HG02759 (cell line): Measurements from ENCODE around the gene PRKG1.
"Not testable (repeated sequence)": the region's sequence is repeated elsewhere in the genome, so short reads cannot be mapped to it uniquely, and the experiment has no call there.

Experiments used
- ATAC-seq: cut with Tn5 transposase; IDR thresholded peaks from one replicate; pipeline ENCODE4 v1.9.1; 2021; ENCODE audit warnings: mild to moderate bottlenecking, moderate library complexity; ENCODE audit not compliant: unreplicated experiment

Gene PRKG1

DNA sequence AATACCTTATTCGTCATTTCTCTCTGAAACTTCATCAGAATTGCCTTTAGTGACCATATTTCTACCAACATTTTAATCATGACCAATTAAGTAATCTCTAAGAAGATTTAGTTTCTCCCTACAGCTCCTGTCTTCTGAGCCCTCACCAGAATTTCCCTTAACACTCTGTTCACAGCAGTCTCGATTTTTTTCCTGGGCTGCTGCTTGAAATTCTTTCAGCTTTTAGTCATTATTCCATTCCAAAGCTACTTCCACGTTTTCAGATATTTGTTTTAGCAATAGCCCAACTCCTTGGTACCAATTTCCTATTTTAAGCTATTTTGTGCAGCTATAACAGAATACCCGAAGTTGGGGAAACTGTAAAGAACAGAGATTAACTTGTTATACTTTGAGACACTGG, 1047.4 kb downstream of the PRKG1 start:
- no peak for ATAC-seq

DNA sequence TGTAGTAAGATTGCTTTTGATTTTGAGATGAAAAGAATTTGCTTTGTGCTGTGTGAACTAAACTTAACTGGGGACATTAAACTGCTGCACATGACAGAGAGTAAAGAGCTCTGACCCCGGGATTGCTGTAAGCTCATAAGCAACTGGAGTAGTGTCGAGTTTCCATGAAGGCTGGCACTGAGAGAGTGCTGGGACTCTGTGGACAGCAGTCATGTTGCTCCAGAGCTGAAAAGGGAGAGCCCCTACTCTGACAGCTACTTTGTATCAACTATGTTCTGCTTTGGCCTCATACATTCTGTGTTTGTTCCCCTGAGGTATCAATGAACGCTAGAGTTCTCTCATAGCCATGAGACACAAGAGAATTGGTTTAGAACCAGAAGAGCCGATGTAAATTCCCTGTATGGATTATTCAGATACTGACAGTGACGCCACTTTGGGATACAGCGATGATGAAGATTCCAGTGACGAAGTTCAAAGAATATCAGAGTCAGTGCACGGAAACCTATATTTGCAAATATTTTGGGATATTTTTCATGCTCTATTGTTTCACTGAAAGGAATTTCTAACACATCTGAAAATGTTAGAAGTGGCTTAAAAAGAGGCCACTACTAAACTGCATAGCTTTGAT, 1053.9 kb downstream of the PRKG1 start:
- no peak for ATAC-seq

DNA sequence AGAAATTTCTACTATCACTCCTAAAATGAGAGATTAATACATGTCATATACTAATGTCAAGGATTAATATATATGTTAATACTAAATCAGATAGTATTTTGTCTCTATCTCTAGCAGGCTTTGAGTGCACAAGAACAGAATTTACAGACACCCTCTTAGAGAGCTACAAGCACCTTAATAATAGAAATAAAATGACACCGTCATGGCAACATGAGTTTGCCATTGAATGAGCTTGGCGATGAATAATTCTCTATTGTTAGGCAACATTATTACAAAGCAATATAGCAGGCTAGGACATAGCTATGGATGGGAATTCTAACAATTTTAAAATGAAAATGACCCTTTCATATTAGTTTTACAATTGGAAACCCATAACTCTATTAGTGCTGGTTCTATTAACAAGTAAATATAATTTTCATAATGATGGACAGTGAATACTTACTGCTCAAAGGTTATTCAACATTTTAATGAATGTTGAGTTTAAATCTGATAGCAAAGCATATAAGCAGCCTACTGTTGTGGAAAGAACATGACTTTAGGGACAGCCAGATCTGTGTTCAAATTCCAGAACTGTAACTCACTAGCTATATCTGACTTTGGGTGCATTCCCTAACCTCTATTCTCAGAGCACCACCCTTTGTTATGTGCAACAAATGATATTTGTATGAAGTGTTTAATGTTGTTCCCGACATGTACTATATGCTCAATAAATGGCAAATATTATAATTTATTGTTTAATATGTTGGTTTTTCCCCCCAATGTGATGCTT, 1055.3 kb downstream of the PRKG1 start:
- ATAC-seq, result no peak

DNA sequence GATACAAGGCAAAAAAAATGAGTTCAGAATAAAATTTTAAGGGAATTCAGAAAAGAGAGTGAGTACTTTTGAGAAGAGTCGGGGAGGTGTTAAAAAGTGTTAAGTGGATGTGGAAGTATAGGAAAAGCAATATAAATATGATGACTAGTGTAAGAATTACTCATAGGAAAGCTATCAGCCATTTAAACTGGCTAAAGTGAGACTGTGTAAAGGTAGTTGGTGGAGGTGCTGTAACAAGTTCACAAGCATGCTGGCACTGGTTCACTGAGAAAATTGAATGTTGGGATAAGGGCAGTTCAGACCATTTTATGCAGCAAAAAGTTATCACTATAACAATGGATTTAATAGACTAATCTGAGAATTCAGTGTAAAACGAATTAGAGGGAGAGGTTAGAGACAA, 1060.8 kb downstream of the PRKG1 start:
- no peak for ATAC-seq

DNA sequence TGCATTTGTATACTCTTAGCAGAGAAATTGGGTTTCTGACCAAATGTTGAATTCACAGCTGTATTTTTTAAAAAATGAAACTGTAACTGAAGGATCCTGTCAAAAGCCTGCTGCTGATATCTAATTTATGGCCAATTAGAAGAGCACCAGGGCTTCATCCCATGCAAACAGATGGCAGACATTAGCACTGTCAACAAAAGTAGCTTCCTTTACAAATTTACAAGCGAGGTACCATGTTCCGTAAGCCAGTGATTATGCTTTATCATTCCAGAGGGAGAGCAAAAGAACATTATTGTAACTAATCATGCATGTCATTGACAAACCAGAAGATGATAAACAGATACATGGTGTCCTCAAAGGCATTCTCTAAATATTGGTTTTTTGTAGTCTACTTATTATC, 1062.6 kb downstream of the PRKG1 start:
- no peak for ATAC-seq

DNA sequence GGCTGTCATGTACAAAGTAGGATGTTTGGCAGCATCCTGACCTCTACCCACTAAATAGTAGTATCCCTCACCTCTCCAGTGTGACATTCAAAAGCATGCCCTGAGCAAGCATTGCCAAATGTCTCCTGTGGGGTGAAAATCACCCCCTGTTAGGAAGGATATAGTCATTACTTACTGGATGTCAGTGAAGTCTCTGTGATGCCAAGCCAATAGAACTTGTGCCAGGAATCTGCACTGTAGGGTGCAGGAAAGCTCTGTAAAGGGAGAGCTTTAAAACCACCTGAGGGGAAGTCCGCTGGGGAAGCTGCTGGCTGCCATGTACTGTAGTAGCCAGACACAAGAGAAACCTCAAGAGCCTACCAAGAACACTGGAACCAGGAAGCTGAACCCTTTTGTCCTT, 1069.1 kb downstream of the PRKG1 start:
- no peak for ATAC-seq

DNA sequence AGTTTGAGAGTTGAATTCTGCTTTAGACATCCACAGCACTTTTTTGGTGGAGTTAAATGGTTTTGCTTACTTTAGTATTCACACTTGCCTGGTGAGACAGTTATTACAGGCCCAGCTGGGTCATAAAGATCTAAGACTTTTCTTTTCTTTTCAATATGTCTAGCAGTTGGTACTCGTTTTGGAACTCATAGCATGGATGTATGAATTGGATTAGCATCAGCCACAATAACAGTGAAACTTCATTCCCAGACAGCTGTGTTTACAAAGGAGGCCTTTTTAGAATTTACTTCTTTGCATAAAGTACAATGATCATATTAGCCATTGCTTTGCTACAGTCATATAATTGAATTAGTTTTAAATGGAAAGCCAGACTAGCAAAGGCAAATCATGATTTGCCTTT, 1071.3 kb downstream of the PRKG1 start:
- ATAC-seq, result no peak

DNA sequence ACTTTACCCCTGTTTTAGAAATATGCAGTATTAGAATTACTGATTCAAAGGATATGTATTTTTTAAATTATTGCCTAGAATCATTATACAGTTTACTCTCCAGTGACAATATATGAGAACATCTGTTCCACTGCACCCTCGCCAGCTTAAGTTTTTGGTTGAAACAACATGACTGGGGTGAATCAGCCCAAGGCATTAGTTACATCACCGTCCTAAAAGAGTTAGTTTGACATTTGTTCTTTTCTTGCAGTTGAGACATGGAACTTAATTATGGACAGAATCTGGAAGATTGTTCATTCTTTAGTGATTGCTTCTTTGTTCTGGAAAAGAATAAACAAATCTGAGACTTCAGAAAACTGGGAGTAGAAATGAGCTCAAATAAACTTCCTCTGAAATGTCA, 1072.5 kb downstream of the PRKG1 start:
- no peak for ATAC-seq

DNA sequence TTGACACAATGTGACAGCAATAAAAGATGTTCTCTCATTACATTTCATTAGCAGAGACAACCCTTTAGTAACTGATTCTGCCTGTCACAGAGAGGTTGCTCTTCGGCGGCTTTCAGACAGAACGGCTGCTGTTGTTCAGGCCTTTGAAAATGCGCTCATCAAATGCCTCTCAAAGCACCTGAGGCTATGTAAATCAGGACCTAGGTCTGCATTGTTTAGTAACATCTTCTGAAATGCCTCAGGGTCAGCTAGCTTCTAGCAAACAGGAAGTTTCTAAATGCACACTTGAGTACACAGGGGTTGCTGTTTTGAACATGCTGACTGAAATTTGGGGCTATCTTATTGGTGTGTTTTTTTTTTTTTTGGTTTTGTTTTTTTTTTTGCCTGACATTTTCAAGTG, 1096.5 kb downstream of the PRKG1 start:
- ATAC-seq, result no peak

DNA sequence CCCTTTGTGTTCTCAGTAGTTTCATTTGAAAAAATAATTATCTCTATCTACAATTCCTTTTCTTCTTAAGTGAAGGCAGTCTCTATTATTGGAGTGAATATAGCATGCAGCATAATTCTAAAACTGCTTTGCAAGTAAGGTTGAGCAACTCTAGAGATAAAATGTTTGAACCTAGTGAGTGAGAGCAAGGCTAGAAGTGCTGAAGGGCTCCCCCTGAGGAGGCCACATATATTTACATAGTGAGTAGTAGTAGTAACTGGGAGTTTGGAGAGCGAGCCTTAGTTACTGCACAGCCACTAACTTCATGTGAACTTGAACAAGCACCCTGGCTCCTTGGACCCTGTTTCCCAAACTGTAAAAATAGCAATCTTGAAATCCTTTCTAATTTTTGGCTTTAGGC, 1098.3 kb downstream of the PRKG1 start:
- no peak for ATAC-seq

DNA sequence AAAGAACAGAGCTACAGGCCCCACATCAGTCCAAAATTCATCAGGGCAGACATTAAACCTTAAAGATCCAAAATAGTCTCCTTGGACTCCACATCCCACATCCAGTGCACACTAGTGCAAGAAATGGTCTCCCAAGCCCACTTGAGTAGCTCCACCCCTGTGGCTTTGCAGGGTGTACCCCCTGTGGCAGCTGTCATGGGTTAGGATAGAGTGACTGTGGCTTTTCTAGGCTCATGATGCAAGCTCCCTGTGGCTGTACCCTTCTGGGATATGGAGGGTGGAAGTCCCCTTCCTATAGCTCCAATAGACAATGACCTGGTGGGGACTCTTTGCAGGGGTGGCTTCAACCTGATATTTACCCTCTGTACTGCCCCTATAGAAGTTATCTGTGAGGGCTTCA, 1111.0 kb downstream of the PRKG1 start:
- no peak for ATAC-seq

DNA sequence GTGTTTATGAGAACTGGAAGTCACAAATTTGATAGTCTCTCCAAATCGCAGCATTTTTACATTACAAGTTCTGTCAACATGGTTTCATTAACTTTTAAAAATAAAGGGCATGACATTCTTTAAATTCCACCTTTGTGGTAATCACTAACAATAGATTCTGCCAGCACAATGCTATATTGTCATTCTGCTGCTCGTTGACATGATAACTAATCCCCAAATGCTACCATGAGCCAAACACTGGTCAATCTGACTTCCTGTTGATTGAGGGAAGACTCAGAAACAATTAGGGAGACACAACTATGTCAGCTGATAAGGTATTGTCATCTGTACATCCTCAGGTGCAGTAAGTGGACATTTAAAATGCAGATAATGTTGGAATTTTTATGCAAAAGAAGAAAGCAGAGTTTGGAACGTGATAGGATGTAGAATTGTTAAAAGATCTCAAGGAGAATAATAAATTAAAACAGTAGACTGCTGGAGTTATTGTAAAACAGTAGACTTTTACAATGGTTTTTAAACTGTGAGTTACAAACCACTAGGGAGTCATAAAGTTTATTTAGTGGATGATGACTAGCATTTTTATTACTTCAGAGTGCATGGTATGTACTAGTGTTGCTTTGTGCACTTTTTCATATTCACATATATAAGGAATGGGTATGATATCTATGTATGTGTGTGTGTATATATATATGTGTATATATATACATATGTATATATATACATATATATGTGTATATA, 1113.4 kb downstream of the PRKG1 start:
- ATAC-seq, result no peak

DNA sequence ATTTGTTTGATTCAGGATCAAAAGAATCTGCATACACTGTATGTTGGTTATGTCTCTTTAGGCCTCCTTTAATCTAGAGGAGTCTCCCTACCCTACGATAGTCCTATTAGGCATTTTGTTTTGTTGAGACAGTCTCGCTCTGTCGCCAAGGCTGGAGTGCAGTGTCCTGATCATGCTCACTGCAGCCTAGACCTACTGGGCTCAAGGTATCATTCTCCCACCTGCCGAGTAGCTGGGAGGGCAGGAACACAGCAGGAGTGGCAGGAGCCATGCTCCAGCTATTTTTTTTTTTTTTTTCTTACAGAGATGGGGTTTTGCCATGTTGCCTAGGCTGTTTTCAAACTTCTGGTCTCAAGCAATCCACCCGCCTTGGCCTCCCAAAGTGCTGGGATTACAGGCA, 1116.8 kb downstream of the PRKG1 start:
- no peak for ATAC-seq

DNA sequence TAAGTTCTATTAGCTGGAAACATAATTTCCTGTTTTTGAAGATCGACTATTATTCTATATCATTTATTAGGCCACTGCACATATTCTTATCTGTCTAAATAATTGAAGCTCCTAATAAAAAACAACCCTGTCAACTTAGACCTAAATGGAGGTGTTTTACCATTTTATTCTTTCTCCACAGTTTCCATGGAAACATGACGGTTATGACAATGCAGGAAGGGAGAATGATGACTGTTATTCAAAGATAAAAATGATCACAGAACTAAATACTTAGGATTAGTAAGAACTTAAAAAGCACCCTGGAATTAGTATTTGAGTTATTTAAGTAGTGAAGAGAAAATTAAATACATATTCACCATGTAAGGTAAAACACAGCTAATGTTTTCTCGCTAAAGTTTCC, 1119.9 kb downstream of the PRKG1 start:
- ATAC-seq, result no peak

DNA sequence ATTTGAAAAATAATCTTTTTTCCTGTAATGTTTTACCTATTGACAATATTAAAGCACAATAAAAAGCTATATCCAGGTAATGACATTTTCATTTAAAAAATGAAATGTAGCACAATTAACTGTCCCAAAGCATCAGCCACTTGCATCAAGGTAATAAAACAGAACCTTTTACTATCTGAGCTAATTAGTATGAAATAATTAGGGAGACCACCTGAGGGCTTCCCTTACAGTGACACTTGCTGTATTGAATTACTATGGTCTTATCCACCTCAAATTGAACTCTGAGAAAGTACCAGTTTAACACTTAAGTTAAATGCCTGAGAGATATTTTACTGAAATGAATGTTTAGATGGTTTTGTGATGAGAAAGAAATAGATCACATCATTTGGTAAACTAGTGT, 1120.4 kb downstream of the PRKG1 start:
- ATAC-seq, result no peak

DNA sequence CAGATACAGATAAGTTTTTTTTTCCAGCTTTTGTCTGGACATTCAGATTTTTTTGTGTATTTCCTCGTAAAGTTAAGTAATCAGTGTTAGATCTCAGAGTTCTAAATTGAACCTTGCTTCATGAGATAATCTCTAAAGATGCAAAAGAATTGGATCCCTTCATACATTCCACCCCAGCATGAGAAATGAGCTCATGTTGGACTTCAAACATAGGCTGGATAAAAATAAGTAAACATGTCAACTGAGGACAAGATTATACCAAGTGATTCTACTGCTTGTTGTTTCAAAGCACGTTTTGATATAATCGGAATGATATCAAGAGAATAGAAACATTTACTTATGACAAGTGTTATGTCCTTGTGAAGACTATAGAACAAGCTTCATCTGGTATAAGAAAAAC, 1122.8 kb downstream of the PRKG1 start:
- ATAC-seq, result no peak

DNA sequence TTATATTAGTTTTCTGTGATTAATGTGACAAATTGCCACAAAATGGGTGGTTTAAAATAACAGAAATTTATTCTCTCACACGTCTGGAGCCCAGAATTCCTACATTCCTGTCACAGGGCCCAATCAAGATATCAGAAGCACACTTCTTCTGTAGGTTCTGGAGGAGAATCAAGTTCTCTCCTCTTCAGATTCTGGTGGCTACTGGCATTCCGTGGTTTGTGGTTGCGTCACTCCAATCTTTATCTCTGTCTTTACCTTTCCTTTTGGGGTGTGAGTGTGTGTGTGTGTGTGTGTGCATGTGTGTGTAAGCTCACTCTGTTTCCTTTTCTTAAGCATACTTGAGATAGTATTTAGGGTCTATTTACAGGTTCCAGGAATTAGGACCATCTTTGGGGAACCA, 1124.3 kb downstream of the PRKG1 start:
- ATAC-seq, result no peak

DNA sequence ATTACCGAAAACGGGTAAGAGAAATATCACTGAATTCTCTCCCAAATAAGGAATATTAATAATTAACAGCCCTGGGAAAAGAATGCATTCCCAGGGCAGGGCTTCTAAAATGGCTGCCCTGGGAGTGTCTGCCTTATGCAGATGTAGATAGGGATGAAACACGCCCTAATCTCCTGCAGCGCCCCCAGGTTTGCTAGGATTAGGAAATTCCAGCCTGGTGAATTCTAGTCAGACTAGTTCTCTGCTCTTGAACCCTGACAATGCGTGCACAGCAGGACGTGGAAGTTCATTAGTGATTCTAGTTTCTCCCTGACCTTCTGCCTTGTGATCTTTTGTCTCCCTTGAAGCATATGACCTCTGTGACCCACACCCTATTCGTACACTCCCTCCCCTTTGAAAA, 1130.6 kb downstream of the PRKG1 start:
- ATAC-seq, result not testable (repeated sequence)

DNA sequence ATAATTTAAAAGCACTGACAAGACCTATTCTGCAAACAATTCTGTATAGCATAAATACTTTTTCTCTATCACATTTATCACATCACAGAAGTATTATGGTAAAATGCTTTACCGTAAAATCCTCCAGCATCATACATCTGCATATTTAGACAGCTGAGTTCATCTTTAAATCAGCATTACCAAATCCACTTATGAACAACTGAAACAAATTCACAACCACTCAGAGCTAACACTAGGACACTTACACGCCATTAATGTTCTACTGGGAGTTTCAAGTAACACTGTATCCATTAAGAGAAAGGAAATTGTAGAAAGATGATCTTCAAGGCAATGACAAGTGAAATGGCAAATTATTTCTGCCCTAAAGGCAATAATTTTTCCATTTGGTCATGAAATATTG, 1134.1 kb downstream of the PRKG1 start:
- no peak for ATAC-seq

DNA sequence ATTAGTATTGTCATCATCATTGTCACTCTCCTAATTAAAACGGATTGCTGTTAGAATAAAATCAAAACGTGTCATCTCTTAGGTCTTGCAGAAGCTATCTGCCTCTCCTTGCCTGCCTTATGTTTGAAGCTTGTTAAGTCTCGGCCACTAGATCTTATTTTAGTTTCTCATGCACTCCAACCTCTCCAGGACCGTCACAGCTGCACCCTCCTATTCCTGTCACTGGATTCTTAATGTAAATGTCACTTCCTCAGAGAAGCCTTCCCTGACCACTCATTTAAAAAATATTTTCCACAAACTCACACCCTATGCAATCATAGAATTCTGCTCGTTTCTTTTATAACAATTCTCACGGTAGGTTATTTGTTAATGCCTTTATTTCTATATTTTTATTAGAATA, 1135.9 kb downstream of the PRKG1 start:
- no peak for ATAC-seq

DNA sequence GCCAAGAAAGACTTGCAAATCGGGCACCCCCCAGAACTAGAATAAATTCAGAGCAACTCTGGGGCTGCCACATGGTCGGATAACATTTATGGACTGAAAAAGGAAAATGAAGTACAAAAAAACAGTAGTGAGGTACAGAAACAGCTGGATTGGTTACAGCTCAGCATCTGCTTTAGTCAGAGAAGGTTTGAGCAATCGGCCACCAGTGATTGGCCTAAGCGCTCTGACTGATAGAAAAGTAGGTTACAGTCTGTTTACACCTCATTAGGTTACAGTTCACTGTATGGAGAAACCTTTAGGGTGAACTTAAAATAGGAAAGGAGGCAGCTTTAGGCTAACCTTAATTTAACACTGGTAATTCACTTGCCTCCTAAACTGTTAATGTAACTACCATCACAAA, 1137.8 kb downstream of the PRKG1 start:
- no peak for ATAC-seq

DNA sequence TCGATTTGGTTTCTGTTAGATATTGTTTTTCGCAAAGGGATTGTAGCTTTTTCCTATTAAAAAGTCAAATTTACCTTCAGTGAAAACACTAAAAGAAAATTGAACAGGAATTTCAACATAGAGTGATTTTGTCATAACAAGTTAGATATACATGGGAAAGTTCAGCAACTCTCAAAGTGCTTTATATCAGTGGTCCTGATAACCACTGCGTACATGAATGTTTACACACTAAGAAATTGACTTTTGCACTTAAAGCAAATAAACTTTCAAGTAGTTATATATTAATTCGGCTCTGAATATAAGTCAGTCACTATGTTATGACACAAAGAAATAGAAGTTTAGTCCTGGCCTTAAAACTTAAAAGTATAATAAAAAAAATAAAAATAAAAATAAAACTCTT, 1138.5 kb downstream of the PRKG1 start:
- ATAC-seq, result no peak
